Measurements from ENCODE around the gene SRGAP2. TPM values are rescaled to one million over a fixed set of nuclear protein-coding genes. Genes with fewer than 3 reads are reported as not detected.
"Not testable (repeated sequence)": the region's sequence is repeated elsewhere in the genome, so short reads cannot be mapped to it uniquely, and the experiment has no call there.

Gene SRGAP2
- total RNA-seq, 6 experiments from 2014 or later = 59.6 to 75.9 (median 71.3) TPM

GRCh38 chr1:206243335-206243734 is 40.0 kb downstream of the SRGAP2 start:
- H3K27me3 Mint-ChIP-seq (ENCODE audit: insufficient read depth); H3K9me3 Mint-ChIP-seq; DNase-seq; H3K27ac Mint-ChIP-seq; H3K4me3 Mint-ChIP-seq; H3K36me3 Mint-ChIP-seq (ENCODE audit: low read depth); H3K4me1 Mint-ChIP-seq (ENCODE audit: low read depth): not testable (repeated sequence)

- DNase-seq; H3K9me3 Mint-ChIP-seq; H3K4me1 Mint-ChIP-seq (ENCODE audit: low read depth); H3K27me3 Mint-ChIP-seq (ENCODE audit: insufficient read depth); H3K4me3 Mint-ChIP-seq; H3K36me3 Mint-ChIP-seq (ENCODE audit: low read depth); H3K27ac Mint-ChIP-seq: not testable (repeated sequence)
These were observed 42.1 kb downstream of the SRGAP2 start for GRCh38 chr1:206245479-206245878.

GRCh38 chr1:206246129-206246886 is 43.0 kb downstream of the SRGAP2 start:
- not testable (repeated sequence) for H3K27ac Mint-ChIP-seq

GRCh38 chr1:206250953-206251681 is 47.8 kb downstream of the SRGAP2 start:
- DNase-seq, H3K27ac Mint-ChIP-seq: not testable (repeated sequence)

More at GRCh38 chr1:206246129-206246886, 43.0 kb downstream of the SRGAP2 start:
- H3K4me1 Mint-ChIP-seq (ENCODE audit: low read depth); DNase-seq; H3K36me3 Mint-ChIP-seq (ENCODE audit: low read depth); H3K4me3 Mint-ChIP-seq; H3K27me3 Mint-ChIP-seq (ENCODE audit: insufficient read depth); H3K9me3 Mint-ChIP-seq: not testable (repeated sequence)

GRCh38 chr1:206252680-206253335 is 49.5 kb downstream of the SRGAP2 start:
- not testable (repeated sequence) for H3K27ac Mint-ChIP-seq; H3K36me3 Mint-ChIP-seq (ENCODE audit: low read depth); H3K9me3 Mint-ChIP-seq; H3K4me3 Mint-ChIP-seq; H3K27me3 Mint-ChIP-seq (ENCODE audit: insufficient read depth); DNase-seq
- H3K4me1 Mint-ChIP-seq (ENCODE audit: low read depth) = peaks cover 11% of the 10 kb centered on the region

More at GRCh38 chr1:206250953-206251681, 47.8 kb downstream of the SRGAP2 start:
- not testable (repeated sequence) for H3K4me1 Mint-ChIP-seq (ENCODE audit: low read depth); H3K36me3 Mint-ChIP-seq (ENCODE audit: low read depth); H3K9me3 Mint-ChIP-seq; H3K4me3 Mint-ChIP-seq; H3K27me3 Mint-ChIP-seq (ENCODE audit: insufficient read depth)

Other genes with a start within 250 kb of the SRGAP2 start
- gene RAB7B, start 200.1 kb upstream of the SRGAP2 start, total RNA-seq (2021; fragmentation: NEBNext Ultra II Directional; extraction: Animal tissue kit (Norgen Biotek cat#: 25700)) = 1 to 10 TPM; 2.6 to 6.6 (median 5.3) TPM
- gene CTSE, start 179.6 kb upstream of the SRGAP2 start, total RNA-seq (2021; fragmentation: NEBNext Ultra II Directional; extraction: Animal tissue kit (Norgen Biotek cat#: 25700)) = not detected
- gene RHEX, start 150.4 kb upstream of the SRGAP2 start, total RNA-seq (2021; fragmentation: NEBNext Ultra II Directional; extraction: Animal tissue kit (Norgen Biotek cat#: 25700)) = not detected
- not detected for gene AVPR1B, start 86.2 kb upstream of the SRGAP2 start, total RNA-seq (2021; fragmentation: NEBNext Ultra II Directional; extraction: Animal tissue kit (Norgen Biotek cat#: 25700))
- gene FAM72A, start 702 bp upstream of the SRGAP2 start, total RNA-seq (2021; fragmentation: NEBNext Ultra II Directional; extraction: Animal tissue kit (Norgen Biotek cat#: 25700)) = 1 to 10 TPM; 6.8 to 8.2 (median 7.2) TPM

All from HFFc6 (cell line).